GM12878 (cell line): ENCODE measurements around the gene CCNY. TPM values are rescaled to one million over a fixed set of nuclear protein-coding genes. Genes with fewer than 3 reads are reported as not detected.

Source experiments
- ATAC-seq: fragments of 200-7000 bp; cut with Tn5 transposase; 3 replicates; pipeline ENCODE4 v1.9.1; 2020; ENCODE audit warnings: mild to moderate bottlenecking, moderate library complexity
- BruUV-seq: library from RNA; stranded (reverse); fragments of 400-500 nt; replicated peaks from 2 replicates; lab custom pipeline; 2021; lab: Mats Ljungman, UMichigan
- CTCF ChIA-PET: fragments of 300-600 bp; sonication (Branson Sonifier 250); formaldehyde crosslinking; extraction: SDS; loops from one replicate; lab custom pipeline; 2021; ENCODE audit warnings: inconsistent platforms; lab: Yijun Ruan, JAX
- POLR2A ChIA-PET: fragments of 350-600 bp; formaldehyde crosslinking; extraction: SDS; loops from one replicate; lab custom pipeline; 2021; ENCODE audit warnings: inconsistent platforms; lab: Charles Lee
- RAD21 ChIA-PET: fragments of 300-600 bp; sonication (Branson Sonifier 250); formaldehyde crosslinking; loops from one replicate; lab custom pipeline; 2023; ENCODE audit warnings: antibody characterized with exemption; ENCODE audit not compliant: unreplicated experiment; lab: Charles Lee
- SMC1A ChIA-PET: fragments of 300-600 bp; sonication (Branson Sonifier 250); formaldehyde crosslinking; loops from one replicate; lab custom pipeline; 2023; ENCODE audit not compliant: unreplicated experiment, uncharacterized antibody; lab: Charles Lee
- DNase-seq: peaks from one replicate; pipeline ENCODE4 v3.0.0-alpha.2; 2011; ENCODE audit warnings: low read depth, low spot score
- FAIRE-seq: peaks from 3 replicates; lab custom pipeline; 2011; peaks lifted over from hg19 to GRCh38; lab: Jason Lieb, UNC
- H2AFZ ChIP-seq: 2 replicates; pipeline ENCODE4 v1.6.0; 2011; ENCODE audit warnings: low read depth, low read length, control low read depth; ENCODE audit not compliant: control insufficient read depth
- H3K27ac ChIP-seq: 2 replicates; pipeline ENCODE4 v1.5.1; 2011; ENCODE audit warnings: control low read depth; ENCODE audit not compliant: control insufficient read depth, insufficient read depth
- H3K27me3 ChIP-seq, 2 experiments: replicated peaks in 1 of 2; 2 replicates each; pipeline versions ENCODE4 v1.6.0 to v1.6.1; 2011; ENCODE audit warnings: low read length in 1 of 2; ENCODE audit not compliant: control insufficient read depth in 2 of 2, insufficient read depth in 2 of 2
- H3K36me3 ChIP-seq, 2 experiments: 2 replicates each; pipeline ENCODE4 v1.5.1; 2011; ENCODE audit warnings: low read length in 1 of 2; ENCODE audit not compliant: control insufficient read depth in 2 of 2, insufficient read depth in 2 of 2
- H3K4me1 ChIP-seq: 2 replicates; pipeline ENCODE4 v1.6.1; 2011; ENCODE audit warnings: mild to moderate bottlenecking, low read length, moderate library complexity, mixed read lengths; ENCODE audit not compliant: control insufficient read depth, insufficient read depth
- H3K4me2 ChIP-seq: 2 replicates; pipeline ENCODE4 v1.6.0; 2011; ENCODE audit warnings: control low read depth; ENCODE audit not compliant: control insufficient read depth, insufficient read depth
- H3K4me3 ChIP-seq: fragments of 200-600 bp; sonication (generic); 2 replicates; pipeline ENCODE4 v1.5.1; 2016
- H3K79me2 ChIP-seq: 2 replicates; pipeline ENCODE4 v1.6.0; 2011; ENCODE audit warnings: low read length; ENCODE audit not compliant: control insufficient read depth, insufficient read depth
- H3K9ac ChIP-seq: 2 replicates; pipeline ENCODE4 v1.8.0; 2011; ENCODE audit warnings: low read length, control low read depth, mixed read lengths; ENCODE audit not compliant: control insufficient read depth, insufficient read depth
- H3K9me3 ChIP-seq: replicated peaks from 3 replicates; pipeline ENCODE4 v1.5.1; 2011; ENCODE audit warnings: mild to moderate bottlenecking, low read length; ENCODE audit not compliant: control insufficient read depth, insufficient read depth
- H4K20me1 ChIP-seq: 2 replicates; pipeline ENCODE4 v1.6.0; 2011; ENCODE audit not compliant: control insufficient read depth, insufficient read depth
- CBFB ChIP-seq: IDR thresholded peaks from 2 replicates; pipeline ENCODE4 v1.6.1; 2016; ENCODE audit warnings: antibody characterized with exemption, low read depth
- CREM ChIP-seq: IDR thresholded peaks from 2 replicates; pipeline ENCODE4 v1.6.1; 2014; ENCODE audit warnings: antibody characterized with exemption, low read depth
- E2F4 ChIP-seq: IDR thresholded peaks from 2 replicates; pipeline ENCODE4 v1.6.1; 2012; ENCODE audit warnings: low read depth, low read length, improper control_type of control experiment
- GATAD2B ChIP-seq: fragments of 450-650 bp; conservative IDR thresholded peaks from 2 replicates; pipeline ENCODE4 v1.6.1; 2017; ENCODE audit warnings: low read depth, mild to moderate bottlenecking, moderate library complexity
- HDAC2 ChIP-seq: fragments of 200-600 bp; sonication (generic); IDR thresholded peaks from 2 replicates; pipeline ENCODE4 v1.6.1; 2017
- IRF4 ChIP-seq: IDR thresholded peaks from 2 replicates; pipeline ENCODE4 v1.6.1; 2011; ENCODE audit warnings: low read depth, low read length
- KLF5 ChIP-seq: fragments of 450-650 bp; IDR thresholded peaks from 2 replicates; pipeline ENCODE4 v1.6.1; 2014; ENCODE audit warnings: mild to moderate bottlenecking; ENCODE audit not compliant: partially characterized antibody
- MEF2A ChIP-seq: IDR thresholded peaks from 2 replicates; pipeline ENCODE4 v1.6.1; 2011; ENCODE audit warnings: low read depth, mild to moderate bottlenecking, low read length, moderate library complexity; ENCODE audit not compliant: insufficient read depth
- MYB ChIP-seq: fragments of 150-350 bp; IDR thresholded peaks from 2 replicates; pipeline ENCODE4 v1.6.1; 2014; ENCODE audit warnings: mild to moderate bottlenecking, low read depth, low read length, borderline replicate concordance
- NFXL1 ChIP-seq: fragments of 450-650 bp; IDR thresholded peaks from 2 replicates; pipeline ENCODE4 v1.6.1; 2017; ENCODE audit warnings: antibody characterized with exemption, mild to moderate bottlenecking, borderline replicate concordance
- POU2F2 ChIP-seq: IDR thresholded peaks from 3 replicates; pipeline ENCODE4 v1.6.1; 2011; ENCODE audit warnings: low read depth, mild to moderate bottlenecking, low read length, borderline replicate concordance
- RAD51 ChIP-seq: fragments of 450-650 bp; IDR thresholded peaks from 2 replicates; pipeline ENCODE4 v1.6.1; 2016; ENCODE audit warnings: moderate library complexity, mild to moderate bottlenecking, inconsistent platforms
- RBBP5 ChIP-seq: fragments of 200-600 bp; sonication (generic); conservative IDR thresholded peaks from 2 replicates; pipeline ENCODE4 v1.6.1; 2016
- SMARCA5 ChIP-seq: fragments of 450-650 bp; IDR thresholded peaks from 2 replicates; pipeline ENCODE4 v1.6.1; 2017; ENCODE audit warnings: mild to moderate bottlenecking
- SREBF2 ChIP-seq: IDR thresholded peaks from 2 replicates; pipeline ENCODE4 v1.6.1; 2012; ENCODE audit warnings: mild to moderate bottlenecking, low read length
- SRF ChIP-seq, 2 experiments: IDR thresholded peaks; 2 replicates each; pipeline ENCODE4 v1.6.1; 2011; ENCODE audit warnings: low read depth in 2 of 2, low read length in 2 of 2, mild to moderate bottlenecking in 1 of 2, moderate library complexity in 1 of 2
- SUPT20H ChIP-seq: IDR thresholded peaks from 2 replicates; pipeline ENCODE4 v1.6.1; 2011; ENCODE audit warnings: low read depth, mild to moderate bottlenecking, low read length, moderate library complexity, borderline replicate concordance; ENCODE audit not compliant: control insufficient read depth
- WGBS: methylation state at CpG from one replicate; pipeline ENCODE4 v1.1.6; 2016; ENCODE audit warnings: low lambda C conversion rate; ENCODE audit not compliant: insufficient replicate concordance, insufficient coverage; ENCODE audit errors: missing lambda C conversion rate; 5-methylcytosine and 5-hydroxymethylcytosine counted together
- in situ Hi-C: fragments of 300-500 bp; cut with MboI; formaldehyde crosslinking; loops from 9 replicates; pipeline ENCODE4 v1.14.3; 2018; ENCODE audit warnings: mixed read lengths
- intact Hi-C: fragments of 100-400 bp; cut with micrococcal nuclease; formaldehyde crosslinking; loops from one replicate; pipeline ENCODE4 v1.14.2; 2022; ENCODE audit not compliant: unreplicated experiment
- polyA plus RNA-seq, 11 experiments: library from polyadenylated mRNA; depleted of rRNA in 4 of 11; unstranded in 6 of 11; stranded (reverse) in 5 of 11; fragments of >200 nt; fragmentation: Nextera tagmentation in 4 of 11; fragmentation: Illumina TruSeq in 1 of 11; extraction: Ambion mirVana in 4 of 11; extraction: Trizol in 1 of 11; gene quantifications; 1 replicate in 1 of 11; 2 replicates in 10 of 11; pipeline versions ENCODE4 v1.2.1 to v1.2.3, GENCODE V29; 2011 to 2016; ENCODE audit warnings: inconsistent platforms in 2 of 11, missing spikeins in 2 of 11, low read depth in 1 of 11
- total RNA-seq, 4 experiments: library from RNA; depleted of rRNA in 3 of 4; stranded (reverse); fragments of >200 nt in 3 of 4; fragmentation: Illumina TruSeq in 1 of 4; extraction: Trizol in 1 of 4; gene quantifications; 2 replicates each; pipeline versions ENCODE4 v1.2.1 to v1.2.3, GENCODE V29; 2013 to 2021

Gene CCNY
- total and polyA plus RNA-seq, 10 of the 15 experiments (the other 5 are each of a cell fraction or from before 2014, with no cell fraction given): 3.6 to 50.0 (median 26.1) TPM

- ChIA-PET SMC1A (interaction anchor here (6.3 kb wide), 1 partner anchor 7 kb away, joined by 58 read pairs; no protein-coding TSS in a partner anchor), RAD21 (no interaction called here), CTCF (interaction anchor here (3.7 kb wide), 1 partner anchor 214 kb away, joined by 9 read pairs; no protein-coding TSS in a partner anchor), POLR2A (interaction anchor here (4.0 kb wide), 1 partner anchor 8 kb away, joined by 22 read pairs; no protein-coding TSS in a partner anchor)
- Histone ChIP-seq H2AFZ (no peak overlapping the region), H3K9me3 (no peaks in the 10 kb centered on the region; the same call in 2 of the 3 replicates), H3K27ac (no peak overlapping the region), H3K27me3 (no peaks in the 10 kb centered on the region), H3K9ac (no peak overlapping the region), H3K4me3 (no peak overlapping the region), H3K4me2 (no peak overlapping the region), H3K4me1 (peaks cover 26% of the 10 kb centered on the region), H4K20me1 (no peaks in the 10 kb centered on the region), H3K36me3 (peaks cover 0 to 1% of the 10 kb centered on the region in 2 experiments; a peak in 1 of 4 replicates), H3K79me2 (peaks cover 50% of the 10 kb centered on the region)
- DNase-seq: no peak
- WGBS: 100% methylated on average over 10 of the region's 10 CpGs
- FAIRE-seq: no peak
- no peak for ATAC-seq
- TF ChIP-seq SMARCA5 (no peak), POU2F2 (no peak), KLF5 (no peak), E2F4 (no peak), CBFB (no peak), SUPT20H (no peak), SREBF2 (no peak), CREM (no peak), NFXL1 (no peak), GATAD2B (no peak), RAD51 (no peak), SRF (IDR thresholded peaks at IDR 0.05; ENCODE audit: low read depth in 2 of 2, low read length in 2 of 2) (no peak), MEF2A (no peak), MYB (no peak), HDAC2 (no peak), IRF4 (no peak), RBBP5 (no peak)
- intact Hi-C loops: no loop called here
- in situ Hi-C loops: no loop called here
- no TSS peak for BruUV-seq
Observed at GRCh38 chr10:35348609-35349388, 12.5 kb downstream of the CCNY start.
